ENCODE results near the gene WFDC5. TPM values are rescaled to one million over a fixed set of nuclear protein-coding genes. Genes with fewer than 3 reads are reported as not detected.
"Not testable (repeated sequence)": the region's sequence is repeated elsewhere in the genome, so short reads cannot be mapped to it uniquely, and the experiment has no call there.

Gene WFDC5
- not detected for total RNA-seq
- not detected for polyA plus RNA-seq
- total RNA-seq = 0 reads per million in 6 experiments

GRCh38 chr20:45114465-45115385 lies at the start of gene WFDC5:
Gene WFDC5, minus strand, starts transcription at chr20:45115174. Its CDS starts 91 bp downstream, at chr20:45115083.
- Mint-ChIP-seq H3K4me1 (peaks cover 3 to 8% (median 4%) of the 10 kb centered on the region in 4 donors), H3K36me3 (no peaks in the 10 kb centered on the region), H3K4me3 (no peak within 1 kb of the TSS), H3K9me3 (no peaks in the 10 kb centered on the region), H3K27me3 (peaks cover 0 to 15% (median 7%) of the 10 kb centered on the region in 5 donors), H3K27ac (peak within 1 kb of the TSS in 1 of 10 donors; percentile 20)
- POLR2A ChIA-PET = no interaction called here
- DNase-seq (no peak), ATAC-seq (peak; percentile 69 to 92)

GRCh38 chr20:45163083-45163803 lies 48.3 kb upstream of the WFDC5 start:
- DNase-seq (no peak), ATAC-seq (no peak)
- Mint-ChIP-seq H3K27ac (no peak overlapping the region), H3K4me1 (no peaks in the 10 kb centered on the region), H3K9me3 (peaks cover 17 to 91% (median 51%) of the 10 kb centered on the region in 9 donors), H3K4me3 (no peak overlapping the region), H3K27me3 (peaks cover 44 to 75% (median 48%) of the 10 kb centered on the region in 5 donors), H3K36me3 (peaks cover 2 to 58% (median 17%) of the 10 kb centered on the region in 3 donors)
- POLR2A ChIA-PET = no interaction called here

- DNase-seq = no peak
- POLR2A ChIA-PET = no interaction called here
- Mint-ChIP-seq H3K4me1 (no peaks in the 10 kb centered on the region), H3K4me3 (no peak overlapping the region), H3K27me3 (peaks cover 30 to 74% (median 39%) of the 10 kb centered on the region in 5 donors), H3K27ac (no peak overlapping the region), H3K36me3 (peaks cover 0 to 50% (median 24%) of the 10 kb centered on the region in 3 donors), H3K9me3 (peaks cover 16 to 71% (median 36%) of the 10 kb centered on the region in 9 donors)
- no peak for ATAC-seq
These were observed 43.0 kb upstream of the WFDC5 start for GRCh38 chr20:45157962-45158361.

GRCh38 chr20:45156713-45157112 lies 41.7 kb upstream of the WFDC5 start:
- Mint-ChIP-seq H3K27ac (no peak overlapping the region), H3K4me1 (no peaks in the 10 kb centered on the region), H3K9me3 (peaks cover 8 to 58% (median 25%) of the 10 kb centered on the region in 9 donors), H3K27me3 (peaks cover 27 to 62% (median 32%) of the 10 kb centered on the region in 5 donors), H3K4me3 (no peak overlapping the region), H3K36me3 (peaks cover 0 to 37% (median 20%) of the 10 kb centered on the region in 3 donors)
- ATAC-seq (no peak), DNase-seq (no peak)
- POLR2A ChIA-PET = no interaction called here

- POLR2A ChIA-PET, H3K4me1 Mint-ChIP-seq, H3K27ac Mint-ChIP-seq, DNase-seq, H3K4me3 Mint-ChIP-seq, ATAC-seq: not testable (repeated sequence)
- Mint-ChIP-seq H3K27me3 (peaks cover 26 to 59% (median 28%) of the 10 kb centered on the region in 5 donors), H3K36me3 (peaks cover 0 to 28% (median 12%) of the 10 kb centered on the region in 3 donors), H3K9me3 (peaks cover 5 to 42% (median 17%) of the 10 kb centered on the region in 9 donors)
These were observed 39.8 kb upstream of the WFDC5 start for GRCh38 chr20:45154794-45155193.

GRCh38 chr20:45154183-45154582 lies 39.2 kb upstream of the WFDC5 start:
- Mint-ChIP-seq H3K36me3 (peaks cover 0 to 26% (median 12%) of the 10 kb centered on the region in 3 donors), H3K9me3 (peaks cover 5 to 36% (median 14%) of the 10 kb centered on the region in 9 donors), H3K4me3 (no peak overlapping the region), H3K4me1 (no peaks in the 10 kb centered on the region), H3K27ac (no peak overlapping the region), H3K27me3 (peaks cover 28 to 56% (median 30%) of the 10 kb centered on the region in 5 donors)
- DNase-seq (no peak), ATAC-seq (no peak)
- POLR2A ChIA-PET = no interaction called here

- Mint-ChIP-seq H3K9me3 (peaks cover 3 to 32% (median 9%) of the 10 kb centered on the region in 9 donors), H3K4me1 (no peaks in the 10 kb centered on the region), H3K4me3 (no peak overlapping the region), H3K27ac (no peak overlapping the region), H3K27me3 (peaks cover 28 to 55% (median 28%) of the 10 kb centered on the region in 5 donors), H3K36me3 (peaks cover 0 to 22% (median 11%) of the 10 kb centered on the region in 3 donors)
- POLR2A ChIA-PET = no interaction called here
- DNase-seq (no peak), ATAC-seq (no peak)
These were observed 38.8 kb upstream of the WFDC5 start for GRCh38 chr20:45153752-45154151.

- Mint-ChIP-seq H3K9me3 (peaks cover 0 to 26% (median 3%) of the 10 kb centered on the region in 9 donors), H3K27ac (no peak overlapping the region), H3K36me3 (peaks cover 0 to 15% (median 7%) of the 10 kb centered on the region in 3 donors), H3K4me3 (no peak overlapping the region), H3K4me1 (no peaks in the 10 kb centered on the region), H3K27me3 (peaks cover 28 to 55% (median 33%) of the 10 kb centered on the region in 5 donors)
- ATAC-seq = no peak
- POLR2A ChIA-PET = no interaction called here
- no peak for DNase-seq
These were observed 38.2 kb upstream of the WFDC5 start for GRCh38 chr20:45153147-45153546.

GRCh38 chr20:45152405-45152804 lies 37.4 kb upstream of the WFDC5 start:
- H3K4me1 Mint-ChIP-seq = no peaks in the 10 kb centered on the region
- DNase-seq (no peak), ATAC-seq (no peak)
- peaks cover 28 to 51% (median 35%) of the 10 kb centered on the region in 5 donors for H3K27me3 Mint-ChIP-seq
- H3K36me3 Mint-ChIP-seq = peaks cover 0 to 13% (median 5%) of the 10 kb centered on the region in 3 donors
- H3K27ac Mint-ChIP-seq = no peak overlapping the region
- POLR2A ChIA-PET = no interaction called here
- peaks cover 0 to 19% (median 3%) of the 10 kb centered on the region in 9 donors for H3K9me3 Mint-ChIP-seq
- H3K4me3 Mint-ChIP-seq = no peak overlapping the region

GRCh38 chr20:45149062-45149461 lies 34.1 kb upstream of the WFDC5 start:
- POLR2A ChIA-PET = no interaction called here
- H3K27me3 Mint-ChIP-seq = peaks cover 14 to 41% (median 34%) of the 10 kb centered on the region in 5 donors
- no peaks in the 10 kb centered on the region for H3K4me1 Mint-ChIP-seq
- ATAC-seq = no peak
- no peak for DNase-seq
- H3K36me3 Mint-ChIP-seq = no peaks in the 10 kb centered on the region
- no peak overlapping the region for H3K4me3 Mint-ChIP-seq
- no peak overlapping the region for H3K27ac Mint-ChIP-seq
- no peaks in the 10 kb centered on the region for H3K9me3 Mint-ChIP-seq

- POLR2A ChIA-PET = no interaction called here
- peaks cover 2 to 15% (median 5%) of the 10 kb centered on the region in 5 donors for H3K27me3 Mint-ChIP-seq
- no peak overlapping the region for H3K4me3 Mint-ChIP-seq
- H3K9me3 Mint-ChIP-seq = no peaks in the 10 kb centered on the region
- H3K36me3 Mint-ChIP-seq = no peaks in the 10 kb centered on the region
- H3K4me1 Mint-ChIP-seq = no peaks in the 10 kb centered on the region
- no peak for DNase-seq
- H3K27ac Mint-ChIP-seq = no peak overlapping the region
- ATAC-seq = no peak
These were observed 25.9 kb upstream of the WFDC5 start for GRCh38 chr20:45140836-45141235.

- H3K4me3 Mint-ChIP-seq, H3K9me3 Mint-ChIP-seq, DNase-seq, H3K36me3 Mint-ChIP-seq, H3K27ac Mint-ChIP-seq, H3K4me1 Mint-ChIP-seq, POLR2A ChIA-PET, ATAC-seq: not testable (repeated sequence)
- H3K27me3 Mint-ChIP-seq = peaks cover 0 to 11% (median 6%) of the 10 kb centered on the region in 5 donors
These were observed 24.9 kb upstream of the WFDC5 start for GRCh38 chr20:45139733-45140375.
